Naive B cell (primary cell): Measurements from ENCODE around the gene PRICKLE4. TPM values are rescaled to one million over a fixed set of nuclear protein-coding genes. Genes with fewer than 3 reads are reported as not detected.

Experiments used
- ATAC-seq, 2 donors: fragments of 150-1000 bp; cut with Tn5 transposase; 2 replicates each; pipeline ENCODE4 v1.10.0; 2021; ENCODE audit warnings: low read depth in 2 of 2, mild to moderate bottlenecking in 2 of 2, moderate library complexity in 2 of 2
- DNase-seq: peaks from one replicate; pipeline ENCODE4 v3.0.0; 2022
- H3K27ac Mint-ChIP-seq, 6 donors: one replicate each; pipeline ENCODE4 v1.8.0; 2020 to 2022; ENCODE audit warnings: mild to moderate bottlenecking in 6 of 6, mixed read lengths in 6 of 6, moderate library complexity in 5 of 6, inconsistent platforms in 2 of 6
- H3K27me3 Mint-ChIP-seq, 3 donors: one replicate each; pipeline ENCODE4 v1.8.0; 2021 to 2022; ENCODE audit warnings: mixed read lengths in 3 of 3, mild to moderate bottlenecking in 1 of 3
- H3K36me3 Mint-ChIP-seq, 2 donors: one replicate each; pipeline ENCODE4 v1.8.0; 2020 to 2022; ENCODE audit warnings: mixed read lengths in 2 of 2, inconsistent platforms in 1 of 2, mild to moderate bottlenecking in 1 of 2
- H3K4me1 Mint-ChIP-seq, 3 donors: one replicate each; pipeline ENCODE4 v1.8.0; 2020 to 2022; ENCODE audit warnings: mixed read lengths in 3 of 3, inconsistent platforms in 1 of 3, mild to moderate bottlenecking in 1 of 3, moderate library complexity in 1 of 3
- H3K4me3 Mint-ChIP-seq, 8 donors: one replicate each; pipeline ENCODE4 v1.8.0; 2020 to 2022; ENCODE audit warnings: mild to moderate bottlenecking in 8 of 8, mixed read lengths in 8 of 8, moderate library complexity in 8 of 8, inconsistent platforms in 2 of 8
- H3K9me3 Mint-ChIP-seq, 7 donors: one replicate each; pipeline ENCODE4 v1.8.0; 2020 to 2022; ENCODE audit warnings: mixed read lengths in 7 of 7, mild to moderate bottlenecking in 5 of 7, inconsistent platforms in 2 of 7, moderate library complexity in 1 of 7
- polyA plus RNA-seq, 6 donors: library from polyadenylated mRNA; unstranded; fragments of 300-500 nt; fragmentation: Illumina TruSeq; gene quantifications; one replicate each; pipeline ENCODE4 v1.2.3, GENCODE V29; 2021; ENCODE audit warnings: low read depth in 6 of 6

Gene PRICKLE4
- polyA plus RNA-seq, 6 donors from 2014 or later = not detected

- ATAC-seq (no peak), DNase-seq (no peak)
- peaks cover 0 to 3% (median 0%) of the 10 kb centered on the region in 7 donors for H3K9me3 Mint-ChIP-seq
- H3K27ac Mint-ChIP-seq = no peak overlapping the region
- H3K4me3 Mint-ChIP-seq = no peak overlapping the region
- no peaks in the 10 kb centered on the region for H3K27me3 Mint-ChIP-seq
- H3K4me1 Mint-ChIP-seq = peaks cover 0 to 3% (median 0%) of the 10 kb centered on the region in 3 donors
- H3K36me3 Mint-ChIP-seq = no peaks in the 10 kb centered on the region
These were observed 55.6 kb downstream of the PRICKLE4 start for GRCh38 chr6:41836022-41836659.

GRCh38 chr6:41836660-41837052 is 56.1 kb downstream of the PRICKLE4 start:
- Mint-ChIP-seq H3K4me1 (peaks cover 0 to 3% (median 0%) of the 10 kb centered on the region in 3 donors), H3K27ac (no peak overlapping the region), H3K36me3 (no peaks in the 10 kb centered on the region), H3K4me3 (no peak overlapping the region), H3K9me3 (peaks cover 0 to 3% (median 0%) of the 10 kb centered on the region in 7 donors), H3K27me3 (no peaks in the 10 kb centered on the region)
- ATAC-seq = no peak
- DNase-seq = no peak

Other genes with a start within 250 kb of the PRICKLE4 start
- gene FOXP4, start 234.4 kb upstream of the PRICKLE4 start, polyA plus RNA-seq = 1 to 10 TPM in 5 of 6 donors, under 1 TPM in 1; 0.55 to 4.7 (median 2.2) TPM
- not detected for gene MDFI, start 142.3 kb upstream of the PRICKLE4 start, polyA plus RNA-seq
- 100 to 1,000 TPM in 1 of 6 donors, 10 to 100 TPM in 5; 52.3 to 145 (median 72.6) TPM for gene TFEB, start 45.2 kb upstream of the PRICKLE4 start, polyA plus RNA-seq
- gene PGC, start 33.4 kb upstream of the PRICKLE4 start, polyA plus RNA-seq = not detected
- 1 to 10 TPM in 5 of 6 donors, not detected in 1; 1.5 to 3.3 (median 1.8) TPM for gene FRS3, start 882 bp upstream of the PRICKLE4 start, polyA plus RNA-seq
- gene TOMM6, start 6.9 kb downstream of the PRICKLE4 start, polyA plus RNA-seq = 100 to 1,000 TPM; 366 to 456 (median 377) TPM
- 1 to 10 TPM in 1 of 6 donors, under 1 TPM in 4, not detected in 1; 0.62 to 1.0 (median 0.69) TPM for gene USP49, start 114.6 kb downstream of the PRICKLE4 start, polyA plus RNA-seq
- 10 to 100 TPM in 4 of 6 donors, 1 to 10 TPM in 2; 9.5 to 12.0 (median 10.5) TPM for gene MED20, start 140.4 kb downstream of the PRICKLE4 start, polyA plus RNA-seq
- 1 to 10 TPM; 3.0 to 8.6 (median 5.5) TPM for gene BYSL, start 140.7 kb downstream of the PRICKLE4 start, polyA plus RNA-seq
- gene CCND3, start 161.0 kb downstream of the PRICKLE4 start, polyA plus RNA-seq = 100 to 1,000 TPM; 207 to 529 (median 394) TPM